Measurements from ENCODE around the gene MAZ.
A peak's percentile ranks its signal among the peaks of the same experiment; 100 is the strongest.

The MAZ gene

DNA sequence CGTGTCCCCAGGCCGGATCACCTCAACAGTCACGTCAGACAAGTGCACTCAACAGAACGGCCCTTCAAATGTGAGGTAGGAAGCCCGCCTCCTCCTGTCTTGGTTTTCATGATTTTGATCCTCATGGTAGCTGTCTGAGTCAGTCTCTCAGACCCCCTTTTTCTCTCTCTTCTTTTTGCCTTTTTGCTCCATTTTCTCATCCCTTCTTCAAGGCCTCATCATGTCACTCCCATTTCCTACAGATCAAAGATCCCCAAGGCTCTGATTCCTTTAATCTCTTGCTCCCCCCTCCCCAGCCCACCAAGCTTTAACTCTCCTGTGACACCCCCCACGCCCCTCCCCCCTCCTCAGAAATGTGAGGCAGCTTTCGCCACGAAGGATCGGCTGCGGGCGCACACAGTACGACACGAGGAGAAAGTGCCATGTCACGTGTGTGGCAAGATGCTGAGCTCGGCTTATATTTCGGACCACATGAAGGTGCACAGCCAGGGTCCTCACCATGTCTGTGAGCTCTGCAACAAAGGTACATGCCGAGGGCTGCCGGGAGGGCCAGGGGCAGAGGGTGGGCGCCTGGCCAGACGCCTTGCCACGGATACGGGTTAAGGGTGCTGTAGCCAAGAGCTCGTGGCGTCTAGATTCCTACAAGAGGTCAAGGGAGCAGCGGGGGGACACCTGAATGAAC is 2.0 kb downstream of the MAZ start:
- peak overlapping the region; percentile 73 for H3K4me3 ChIP-seq (ENCODE audit: low read depth, low read length)
- no peak for DNase-seq (ENCODE audit: low read depth)
- TF ChIP-seq, protein P1, sequence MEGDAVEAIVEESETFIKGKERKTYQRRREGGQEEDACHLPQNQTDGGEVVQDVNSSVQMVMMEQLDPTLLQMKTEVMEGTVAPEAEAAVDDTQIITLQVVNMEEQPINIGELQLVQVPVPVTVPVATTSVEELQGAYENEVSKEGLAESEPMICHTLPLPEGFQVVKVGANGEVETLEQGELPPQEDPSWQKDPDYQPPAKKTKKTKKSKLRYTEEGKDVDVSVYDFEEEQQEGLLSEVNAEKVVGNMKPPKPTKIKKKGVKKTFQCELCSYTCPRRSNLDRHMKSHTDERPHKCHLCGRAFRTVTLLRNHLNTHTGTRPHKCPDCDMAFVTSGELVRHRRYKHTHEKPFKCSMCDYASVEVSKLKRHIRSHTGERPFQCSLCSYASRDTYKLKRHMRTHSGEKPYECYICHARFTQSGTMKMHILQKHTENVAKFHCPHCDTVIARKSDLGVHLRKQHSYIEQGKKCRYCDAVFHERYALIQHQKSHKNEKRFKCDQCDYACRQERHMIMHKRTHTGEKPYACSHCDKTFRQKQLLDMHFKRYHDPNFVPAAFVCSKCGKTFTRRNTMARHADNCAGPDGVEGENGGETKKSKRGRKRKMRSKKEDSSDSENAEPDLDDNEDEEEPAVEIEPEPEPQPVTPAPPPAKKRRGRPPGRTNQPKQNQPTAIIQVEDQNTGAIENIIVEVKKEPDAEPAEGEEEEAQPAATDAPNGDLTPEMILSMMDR (conservative IDR thresholded peaks at IDR 0.05; ENCODE audit: low read depth, low read length): no peak

DNA sequence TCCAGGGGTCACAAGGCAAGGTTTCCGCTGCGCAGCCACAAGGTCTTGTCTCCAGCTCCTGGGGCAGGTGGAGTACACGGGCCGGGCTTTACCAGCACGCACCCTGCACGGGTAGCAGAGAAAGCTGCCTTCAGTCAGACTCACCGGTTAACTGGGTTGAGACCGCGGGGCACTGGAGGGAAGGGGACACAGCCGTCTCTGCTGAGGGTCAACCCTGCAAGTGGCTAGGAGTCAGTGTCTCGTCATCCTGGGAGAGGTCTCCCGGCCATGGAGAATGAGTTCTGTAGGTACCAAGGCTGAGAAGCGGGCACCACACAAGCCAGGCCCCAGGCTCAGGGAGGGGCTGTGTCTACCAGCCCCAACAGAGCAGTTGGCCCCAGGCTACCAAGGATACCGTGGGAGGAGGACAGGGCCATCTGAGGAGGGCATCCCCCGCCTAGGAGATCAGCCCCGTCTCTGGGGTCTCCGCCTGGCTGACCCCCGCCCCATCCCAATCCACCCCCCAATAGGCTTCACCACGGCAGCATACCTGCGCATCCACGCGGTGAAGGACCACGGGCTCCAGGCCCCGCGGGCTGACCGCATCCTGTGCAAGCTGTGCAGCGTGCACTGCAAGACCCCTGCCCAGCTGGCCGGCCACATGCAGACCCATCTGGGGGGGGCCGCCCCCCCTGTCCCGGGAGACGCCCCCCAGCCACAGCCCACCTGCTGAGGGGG is 2.9 kb downstream of the MAZ start:
- no peak for DNase-seq (ENCODE audit: low read depth)
- TF ChIP-seq, protein P1 (conservative IDR thresholded peaks at IDR 0.05; ENCODE audit: low read depth, low read length): no peak
- peak overlapping the region; percentile 73 for H3K4me3 ChIP-seq (ENCODE audit: low read depth, low read length)

DNA sequence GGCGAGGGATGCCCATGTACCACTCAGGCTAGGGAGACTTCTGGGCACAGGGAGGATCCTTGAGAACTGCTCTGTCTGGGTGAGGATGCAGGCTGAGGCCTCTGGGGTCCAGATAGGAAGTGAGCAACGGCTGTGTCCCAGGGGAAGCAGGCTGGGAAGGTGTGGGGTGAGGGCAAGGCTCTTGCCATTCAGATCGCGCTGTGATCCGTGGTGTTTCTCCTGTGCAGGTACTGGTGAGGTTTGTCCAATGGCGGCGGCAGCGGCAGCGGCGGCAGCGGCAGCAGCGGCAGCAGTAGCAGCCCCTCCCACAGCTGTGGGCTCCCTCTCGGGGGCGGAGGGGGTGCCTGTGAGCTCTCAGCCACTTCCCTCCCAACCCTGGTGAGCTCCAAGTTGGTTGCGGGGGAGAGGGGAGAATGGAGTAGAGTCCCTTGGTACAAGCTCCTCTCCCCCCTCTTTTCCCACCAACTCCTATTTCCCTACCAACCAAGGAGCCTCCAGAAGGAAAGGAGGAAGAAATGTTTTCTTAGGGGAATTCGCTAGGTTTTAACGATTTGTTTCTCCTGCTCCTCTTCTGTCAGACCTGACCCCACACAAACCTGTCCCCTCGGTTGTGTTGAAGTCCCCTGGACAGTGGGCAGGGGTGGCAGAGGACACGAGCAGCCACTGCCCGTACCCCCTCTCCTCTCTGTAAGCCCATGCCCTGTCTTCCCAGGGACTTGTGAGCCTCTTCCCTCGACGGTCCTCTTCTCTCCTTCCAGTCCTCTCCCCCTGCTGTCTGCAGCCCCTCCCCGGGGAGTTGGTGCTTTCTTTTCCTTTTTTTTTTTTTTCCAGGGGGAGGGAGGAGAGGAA is 3.7 kb downstream of the MAZ start:
- TF ChIP-seq, protein P1 (conservative IDR thresholded peaks at IDR 0.05; ENCODE audit: low read depth, low read length): no peak
- DNase-seq (ENCODE audit: low read depth): peak; percentile 21
- H3K4me3 ChIP-seq (ENCODE audit: low read depth, low read length): peak overlapping the region; percentile 3

GRCh38 chr16:29810699-29811169 is 4.4 kb downstream of the MAZ start:
- no peak for DNase-seq (ENCODE audit: low read depth)
- TF ChIP-seq, protein P1 (conservative IDR thresholded peaks at IDR 0.05; ENCODE audit: low read depth, low read length): no peak
- no peak overlapping the region for H3K4me3 ChIP-seq (ENCODE audit: low read depth, low read length)

- peak overlapping the region; percentile 57 for H3K4me3 ChIP-seq (ENCODE audit: low read depth, low read length)
- TF ChIP-seq, protein P1 (conservative IDR thresholded peaks at IDR 0.05; ENCODE audit: low read depth, low read length): no peak
- DNase-seq (ENCODE audit: low read depth): peak; percentile 98
These were observed 5.0 kb downstream of the MAZ start for GRCh38 chr16:29811170-29811895.

DNA sequence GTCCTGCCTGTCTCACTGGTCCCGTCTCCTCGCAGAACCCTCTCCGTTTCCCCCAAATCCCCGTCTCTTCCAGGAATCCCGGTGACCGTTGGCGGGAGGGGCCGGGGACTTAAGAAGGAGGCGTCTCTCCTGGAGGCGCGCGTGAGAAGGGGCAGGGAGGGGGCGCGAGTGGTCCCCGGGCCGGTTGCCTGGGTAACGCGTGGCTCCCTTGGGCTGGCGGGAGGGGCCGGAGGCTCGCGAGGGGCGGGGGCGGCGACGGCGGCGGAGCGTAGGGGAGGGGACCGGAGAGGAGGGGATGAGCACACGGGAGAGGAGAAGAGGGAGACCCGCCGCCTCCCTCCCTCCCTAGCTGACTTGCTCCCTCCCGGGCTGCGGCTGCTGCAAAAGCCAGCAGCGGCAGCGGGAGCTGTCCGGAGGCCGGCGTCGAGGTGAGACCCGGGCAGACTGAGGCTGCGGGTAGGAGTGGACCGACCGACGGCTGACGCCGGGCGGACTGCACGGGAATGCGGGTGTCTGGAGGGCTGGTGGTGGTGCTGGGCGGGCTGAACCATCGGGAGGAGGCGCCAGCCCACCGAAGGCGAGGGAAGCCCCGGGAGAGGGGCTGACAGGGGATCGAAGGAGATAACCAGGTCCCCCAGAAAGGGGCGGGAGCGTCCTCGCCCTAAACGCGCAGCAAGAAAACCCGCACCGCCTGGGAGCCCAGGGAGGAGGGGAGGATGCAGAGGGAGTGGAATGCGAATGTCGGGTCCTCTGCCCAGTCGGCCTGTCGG is 5.8 kb downstream of the MAZ start, which contains the start of gene PRRT2:
Gene PRRT2 (plus strand): TSS at position 298 of the 770 bp plus-strand sequence. CDS start 862 bp downstream, outside the sequence.
- TF ChIP-seq, protein P1 (conservative IDR thresholded peaks at IDR 0.05; ENCODE audit: low read depth, low read length): peak; percentile 5
- DNase-seq (ENCODE audit: low read depth): peak; percentile 54
- peak within 1 kb of the TSS; percentile 57 for H3K4me3 ChIP-seq (ENCODE audit: low read depth, low read length)
